ENCODE results near the gene PIGV.
"Not testable (repeated sequence)": the region's sequence is repeated elsewhere in the genome, so short reads cannot be mapped to it uniquely, and the experiment has no call there.

PIGV gene

DNA sequence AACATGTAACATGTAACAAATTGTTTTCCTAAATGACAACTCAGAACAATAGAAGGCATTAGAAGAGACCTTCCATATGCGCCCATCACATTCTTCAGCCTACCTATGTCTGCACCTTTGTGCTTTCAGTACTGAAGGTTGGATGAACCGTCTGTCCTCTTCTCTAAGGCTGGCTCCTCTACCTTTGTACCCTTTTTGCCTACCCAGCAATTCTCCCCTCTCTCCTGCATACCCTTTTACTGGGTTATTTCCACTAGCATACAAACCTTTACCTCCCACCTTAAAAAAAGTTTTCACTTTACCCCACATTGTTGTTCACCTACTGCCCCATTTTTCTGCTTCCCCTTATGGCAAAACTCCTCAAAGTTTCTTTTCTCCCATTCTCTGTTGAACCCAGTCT lies 5.2 kb downstream of the PIGV start:
- DNase-seq (ENCODE audit: low spot score) = no peak

GRCh38 chr1:26794391-26794790 lies 6.6 kb downstream of the PIGV start:
- no peak for DNase-seq (ENCODE audit: low spot score)

- DNase-seq (ENCODE audit: low spot score) = no peak
Measured at GRCh38 chr1:26797627-26798026, 9.9 kb downstream of the PIGV start.

- DNase-seq (ENCODE audit: low spot score) = peak; percentile 49
Measured at GRCh38 chr1:26799479-26800142, 11.9 kb downstream of the PIGV start.

GRCh38 chr1:26803932-26804331 lies 16.2 kb downstream of the PIGV start:
- not testable (repeated sequence) for DNase-seq (ENCODE audit: low spot score)

- peak; percentile 47 for DNase-seq (ENCODE audit: low spot score)
Measured at GRCh38 chr1:26810105-26810504, 22.4 kb downstream of the PIGV start.

GRCh38 chr1:26811057-26811456 lies 23.3 kb downstream of the PIGV start:
- no peak for DNase-seq (ENCODE audit: low spot score)

GRCh38 chr1:26811708-26812107 lies 24.0 kb downstream of the PIGV start:
- DNase-seq (ENCODE audit: low spot score) = no peak

DNA sequence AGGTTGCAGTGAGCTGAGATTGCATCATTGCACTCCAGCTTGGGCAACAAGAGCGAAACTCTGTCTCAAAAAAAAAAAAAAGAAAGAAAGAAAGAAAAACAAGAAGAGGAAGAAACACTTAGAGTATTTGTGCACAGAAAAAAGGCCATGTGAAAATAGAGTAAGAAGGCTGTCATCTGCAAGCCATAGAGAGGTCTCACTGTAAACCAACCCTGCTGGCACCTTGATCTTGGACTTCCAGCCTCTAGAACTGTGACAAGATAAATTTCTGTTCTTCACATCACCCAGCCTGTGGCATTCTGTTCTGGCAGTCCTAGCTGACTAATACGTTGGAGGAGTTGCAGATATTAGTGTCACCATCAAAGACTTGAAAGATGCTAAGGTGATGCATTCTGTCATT lies 26.6 kb downstream of the PIGV start:
- no peak for DNase-seq (ENCODE audit: low spot score)

- no peak for DNase-seq (ENCODE audit: low spot score)
Measured at GRCh38 chr1:26814893-26815292, 27.1 kb downstream of the PIGV start.

DNA sequence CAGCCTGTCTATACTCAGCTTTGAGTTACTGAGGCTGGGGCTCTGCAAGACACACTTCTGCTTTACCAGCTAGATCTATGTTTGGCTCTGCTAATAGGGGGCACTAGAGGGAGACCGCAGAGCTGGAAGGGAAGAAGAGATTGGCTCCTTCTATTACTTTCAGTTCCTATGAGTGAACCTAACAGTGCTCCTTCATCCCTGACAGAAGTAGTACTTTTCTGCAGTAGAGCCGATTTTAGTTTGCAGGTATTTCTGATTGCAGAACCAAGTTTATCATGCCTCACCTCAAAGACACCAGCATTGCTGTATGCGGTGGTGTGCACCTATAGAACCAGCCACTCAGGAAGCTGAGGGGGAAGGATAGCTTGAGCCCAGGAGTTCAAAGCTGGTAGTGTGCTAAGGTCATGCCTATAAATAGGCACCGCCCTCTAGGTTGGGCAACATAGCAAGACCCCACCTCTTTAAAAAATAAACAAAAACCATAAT lies 33.1 kb downstream of the PIGV start:
- no peak for DNase-seq (ENCODE audit: low spot score)

GRCh38 chr1:26822737-26823395 lies 35.1 kb downstream of the PIGV start:
- no peak for DNase-seq (ENCODE audit: low spot score)

DNA sequence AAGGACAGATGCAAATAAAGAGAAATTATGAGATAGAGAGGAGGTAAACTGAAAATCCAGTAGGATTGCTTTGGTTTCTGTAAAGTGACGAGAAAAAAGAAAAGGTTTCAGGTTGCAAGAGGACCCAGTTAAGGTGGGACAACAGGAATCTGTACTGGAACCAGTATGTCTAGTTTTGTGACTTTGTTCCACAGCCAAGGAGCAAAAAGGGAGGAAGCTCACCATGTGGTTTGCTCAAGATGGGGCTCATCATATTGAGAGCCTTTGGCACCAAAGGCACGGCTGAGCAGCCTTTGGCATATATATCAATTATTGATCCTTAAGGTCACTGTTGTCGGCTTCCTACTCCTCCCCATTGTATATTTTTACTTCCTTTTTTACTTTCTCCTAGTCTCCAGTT lies 37.0 kb downstream of the PIGV start:
- DNase-seq (ENCODE audit: low spot score) = no peak

DNA sequence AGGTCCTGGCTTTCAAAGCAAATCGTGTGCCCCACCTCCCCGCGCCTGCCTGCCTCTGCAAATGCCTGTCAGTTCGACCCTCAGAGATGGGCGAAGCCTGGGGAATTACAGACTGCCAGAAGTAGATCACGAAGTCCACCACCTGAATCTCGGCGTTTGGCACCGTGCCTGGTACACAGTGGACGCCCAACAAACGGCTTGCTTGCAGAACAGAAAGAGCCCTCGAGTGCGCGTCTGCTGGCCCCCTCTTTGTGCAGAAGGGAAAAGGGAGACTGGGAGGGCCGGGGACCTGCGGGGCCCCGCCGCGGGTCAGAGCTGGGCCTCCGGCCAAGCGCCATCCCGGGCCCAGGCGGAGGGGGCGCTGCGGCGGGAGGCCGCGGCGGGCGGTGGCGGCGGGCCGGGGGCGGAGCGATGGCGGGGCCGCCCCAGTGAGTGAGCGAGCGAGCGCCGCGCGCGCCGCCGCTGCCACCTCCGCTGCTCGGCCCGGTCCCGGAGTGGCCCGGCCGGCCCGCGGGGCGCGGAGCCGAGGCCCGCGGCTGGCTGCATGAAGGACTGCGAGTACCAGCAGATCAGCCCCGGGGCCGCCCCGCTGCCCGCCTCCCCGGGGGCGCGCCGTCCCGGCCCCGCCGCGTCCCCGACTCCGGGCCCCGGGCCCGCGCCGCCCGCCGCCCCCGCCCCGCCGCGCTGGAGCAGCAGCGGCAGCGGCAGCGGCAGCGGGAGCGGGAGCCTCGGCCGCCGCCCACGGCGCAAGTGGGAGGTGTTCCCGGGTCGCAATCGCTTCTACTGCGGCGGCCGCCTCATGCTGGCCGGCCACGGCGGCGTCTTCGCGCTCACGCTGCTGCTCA lies 38.7 kb downstream of the PIGV start, which contains the start of gene ZDHHC18:
TSS of gene ZDHHC18 (plus strand) at position 428 of the 845 bp plus-strand sequence. CDS start at position 545, 117 bp downstream.
- peak; percentile 51 for DNase-seq (ENCODE audit: low spot score)

DNA sequence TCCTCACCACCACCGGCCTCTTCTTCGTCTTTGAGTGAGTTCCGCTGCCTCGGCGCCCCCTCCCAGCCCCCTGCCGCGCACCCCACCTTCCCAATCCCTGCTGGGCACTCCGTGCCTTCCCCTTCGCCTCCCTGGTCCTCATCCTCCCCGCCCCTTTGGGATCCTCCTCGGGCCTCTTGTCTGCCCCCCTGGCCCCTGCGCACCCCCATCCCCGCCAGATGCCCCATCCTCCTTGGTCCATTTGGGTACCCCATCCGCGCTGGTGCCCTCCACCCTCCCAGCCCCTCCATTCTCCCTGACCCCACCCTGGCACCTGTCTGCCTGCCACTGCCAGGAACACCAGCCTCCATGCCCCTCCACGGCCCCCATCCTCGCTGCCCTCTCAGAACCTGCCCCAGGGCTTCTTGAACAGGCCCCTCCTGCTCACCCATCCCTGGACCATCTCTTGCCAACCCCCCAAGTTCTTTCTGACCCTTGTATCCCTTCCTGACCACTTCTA lies 39.4 kb downstream of the PIGV start:
- DNase-seq (ENCODE audit: low spot score) = no peak

DNA sequence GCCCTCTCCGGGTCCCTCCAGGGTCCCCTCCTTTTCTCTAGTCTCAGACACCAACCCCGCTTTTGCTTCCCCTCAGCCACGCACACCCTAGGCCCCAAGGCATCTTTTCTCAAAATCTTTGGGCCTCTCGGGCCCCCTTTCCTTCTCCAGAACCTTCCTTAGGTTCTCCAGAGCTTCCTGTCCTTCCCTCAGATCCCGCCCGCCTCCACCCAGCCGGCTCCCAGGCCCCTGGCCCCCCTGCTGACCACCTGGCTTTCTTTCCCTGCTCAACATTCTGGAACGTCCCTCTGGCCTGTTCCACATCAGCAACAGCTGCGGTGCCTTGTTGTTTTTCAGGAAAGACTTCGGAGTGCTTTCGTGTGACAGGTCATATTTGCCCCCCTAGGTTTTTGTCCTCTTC lies 39.9 kb downstream of the PIGV start:
- no peak for DNase-seq (ENCODE audit: low spot score)

GRCh38 chr1:26828411-26828991 lies 40.8 kb downstream of the PIGV start:
- no peak for DNase-seq (ENCODE audit: low spot score)

GRCh38 chr1:26829184-26829911 lies 41.6 kb downstream of the PIGV start:
- DNase-seq (ENCODE audit: low spot score) = no peak

DNA sequence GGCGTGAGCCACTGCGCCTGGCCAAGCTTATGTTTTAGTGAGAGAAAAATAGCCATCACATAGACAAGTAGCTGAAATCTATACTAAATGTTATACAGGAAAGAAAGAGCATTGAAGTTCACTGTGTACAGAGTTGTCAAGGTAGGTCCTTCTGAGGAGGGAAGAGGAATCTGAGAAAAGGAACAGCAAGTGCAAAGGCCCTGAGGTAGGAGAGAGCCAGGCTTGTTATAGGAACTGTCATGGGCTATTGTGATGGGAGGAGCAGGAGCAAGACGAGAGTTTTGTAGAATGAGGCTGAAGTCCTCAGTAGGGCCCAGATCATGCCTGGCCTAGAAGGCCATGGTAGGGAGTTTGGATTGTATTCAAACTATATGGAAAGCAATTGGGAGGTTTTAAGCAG lies 43.3 kb downstream of the PIGV start:
- no peak for DNase-seq (ENCODE audit: low spot score)

DNA sequence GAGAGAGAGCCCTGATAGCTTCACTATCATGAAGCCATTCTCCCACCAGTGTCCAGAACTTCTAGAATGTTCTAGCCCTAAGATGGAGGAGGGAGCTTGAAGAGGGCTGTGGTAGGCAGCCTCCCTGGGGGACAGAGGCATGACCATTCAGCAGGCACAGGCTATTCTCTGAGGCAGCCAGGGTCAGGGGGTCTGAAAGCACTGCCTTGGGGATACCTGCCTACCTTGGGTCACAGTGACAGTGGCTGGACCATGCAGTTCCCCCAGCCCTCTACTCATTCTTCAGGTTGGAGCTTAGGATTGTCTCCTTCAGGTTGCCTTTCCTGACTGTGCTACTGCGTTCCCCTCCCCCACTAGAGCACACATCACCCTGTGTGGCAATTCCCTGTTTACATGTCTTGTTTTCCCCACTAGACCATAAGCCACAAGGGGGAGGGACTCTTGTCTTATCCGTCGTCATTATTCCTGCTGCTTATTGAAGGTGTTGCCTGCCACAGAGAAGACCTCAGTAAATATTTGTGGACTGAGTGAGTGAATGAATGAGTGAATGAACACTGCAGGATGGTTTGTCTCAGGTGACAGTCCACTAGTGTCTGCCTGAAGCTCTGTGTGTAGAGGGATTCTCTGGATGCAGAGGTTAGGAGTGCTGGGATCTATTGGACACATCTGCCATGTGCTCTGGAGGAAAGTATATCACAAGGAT lies 43.9 kb downstream of the PIGV start:
- no peak for DNase-seq (ENCODE audit: low spot score)
